NCI-H345 treated with DMSO at 0.1 percent for 48 hours (cell line): ENCODE data around the gene CAPN3.

Experiments used
- DNase-seq: peaks from one replicate; lab custom pipeline; 2025; ENCODE audit not compliant: unreplicated experiment; lab: John Stamatoyannopoulos, UW

CAPN3 gene

DNA sequence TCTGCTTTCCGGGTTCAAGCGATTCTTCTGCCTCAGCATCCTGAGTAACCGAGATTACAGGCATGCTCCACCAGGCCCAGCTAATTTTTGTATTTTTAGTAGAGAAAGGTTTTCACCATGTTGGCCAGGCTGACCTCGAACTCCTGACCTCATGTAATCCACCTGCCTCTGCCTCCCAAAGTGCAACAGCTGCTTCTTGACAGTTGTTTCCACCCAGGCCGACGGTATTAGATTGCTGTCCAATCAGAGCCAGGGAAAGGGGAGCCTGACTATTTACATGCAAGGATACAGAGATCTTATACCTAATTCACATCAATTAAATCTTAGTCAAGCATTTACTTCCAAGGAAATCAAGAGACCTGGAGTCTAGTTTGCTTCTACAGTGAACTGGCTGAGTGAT, 4.0 kb upstream of the CAPN3 start:
- DNase-seq: no peak

DNA sequence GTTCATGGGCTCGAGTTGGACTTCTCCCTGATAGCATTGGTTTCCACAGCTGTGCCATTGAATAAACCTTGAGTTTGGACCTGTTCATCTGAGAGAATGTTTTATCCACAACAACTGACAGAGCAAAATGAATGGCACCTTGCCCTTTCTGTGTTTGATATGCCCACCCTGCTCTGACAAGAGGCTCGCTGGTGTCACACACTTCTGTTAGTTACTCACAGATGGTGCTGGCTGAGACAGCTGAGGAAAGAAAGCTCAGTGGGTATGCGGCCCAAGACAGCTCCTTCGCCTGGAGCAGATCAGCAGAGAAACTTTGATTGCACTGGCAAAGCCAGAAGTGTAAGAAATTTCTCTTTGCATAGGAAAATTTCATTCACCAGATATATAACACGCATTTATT, 2.5 kb upstream of the CAPN3 start:
- DNase-seq: no peak

DNA sequence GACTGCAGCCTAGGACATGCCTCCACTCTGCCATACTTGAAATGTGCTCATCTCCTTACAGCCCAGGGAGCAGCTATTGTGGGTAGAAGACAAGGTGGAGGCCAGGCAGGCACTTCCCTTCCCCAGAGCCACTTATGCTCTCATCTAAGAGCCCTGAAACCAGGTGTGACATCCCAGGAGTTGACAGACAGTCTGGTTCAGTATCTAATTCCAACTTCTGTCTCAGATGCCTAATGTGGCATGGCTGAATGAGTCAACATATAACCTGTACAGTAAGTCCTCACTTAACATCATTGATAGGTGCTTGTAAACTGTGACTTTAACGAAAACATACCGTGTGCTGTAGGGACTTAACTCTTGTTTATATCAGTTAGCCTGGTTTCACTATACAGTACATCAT, 1.2 kb upstream of the CAPN3 start:
- no peak for DNase-seq

DNA sequence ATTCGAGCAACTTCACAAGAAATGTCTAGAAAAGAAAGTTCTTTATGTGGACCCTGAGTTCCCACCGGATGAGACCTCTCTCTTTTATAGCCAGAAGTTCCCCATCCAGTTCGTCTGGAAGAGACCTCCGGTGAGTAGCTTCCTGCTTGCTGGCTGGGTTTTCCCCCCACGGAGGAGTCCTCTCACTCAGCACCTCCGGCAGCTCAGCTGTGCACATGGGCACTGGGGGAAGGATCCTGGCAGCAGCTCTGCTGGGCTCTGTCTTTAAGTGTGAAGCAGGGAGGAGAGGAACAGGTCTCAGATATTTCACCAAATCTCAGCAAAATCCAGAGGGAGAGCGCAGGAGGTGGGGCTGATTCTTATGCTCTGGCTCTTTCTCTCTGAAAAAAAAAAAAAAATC, 684 bp downstream of the CAPN3 start:
- DNase-seq: no peak

DNA sequence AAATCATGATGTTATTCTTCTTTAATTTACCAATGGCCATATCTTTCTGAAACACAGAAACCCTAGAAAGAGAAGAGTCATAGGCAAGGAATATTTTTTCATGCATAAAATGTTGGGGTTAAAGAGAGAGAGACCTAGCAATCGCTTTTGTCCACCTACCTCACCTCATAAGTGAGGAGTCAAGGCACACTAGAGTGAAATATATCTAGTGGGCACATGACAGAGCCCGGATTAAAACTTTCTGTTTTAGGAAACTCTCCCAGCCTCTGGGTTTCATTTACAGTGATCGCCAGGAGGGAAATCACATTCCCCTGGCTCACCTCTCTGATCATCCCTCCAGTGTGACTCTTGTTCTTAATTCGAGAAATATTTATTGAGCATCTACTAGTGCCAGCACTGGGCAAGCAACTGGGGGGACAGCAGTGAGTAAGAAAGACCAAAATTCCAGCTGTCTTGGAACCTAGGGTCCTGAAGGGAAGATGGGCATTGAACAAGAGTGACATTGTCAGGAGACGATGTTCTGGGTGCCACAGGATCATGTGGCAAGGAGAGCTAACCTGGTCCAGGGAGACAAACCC, 1.3 kb downstream of the CAPN3 start:
- DNase-seq: no peak

DNA sequence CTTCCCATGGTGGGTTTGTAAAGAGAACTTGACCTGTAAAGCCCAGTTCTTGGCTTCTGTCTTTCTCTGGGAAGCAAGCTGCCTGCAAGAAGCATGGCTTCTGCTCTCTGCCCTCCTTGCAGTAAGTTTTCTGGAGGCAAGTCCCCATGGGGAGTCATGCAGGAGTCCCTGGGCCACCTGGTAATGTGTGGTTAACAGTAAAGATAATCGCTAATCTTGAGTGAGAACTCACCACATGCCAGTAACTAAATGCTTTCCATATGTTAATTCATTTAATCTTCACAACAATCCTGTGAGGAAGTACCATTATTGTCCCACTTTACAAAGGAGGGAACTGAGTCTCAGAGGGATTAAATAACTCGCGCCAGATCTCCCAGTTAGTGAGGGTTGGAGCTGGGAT, 4.2 kb downstream of the CAPN3 start:
- DNase-seq: no peak

DNA sequence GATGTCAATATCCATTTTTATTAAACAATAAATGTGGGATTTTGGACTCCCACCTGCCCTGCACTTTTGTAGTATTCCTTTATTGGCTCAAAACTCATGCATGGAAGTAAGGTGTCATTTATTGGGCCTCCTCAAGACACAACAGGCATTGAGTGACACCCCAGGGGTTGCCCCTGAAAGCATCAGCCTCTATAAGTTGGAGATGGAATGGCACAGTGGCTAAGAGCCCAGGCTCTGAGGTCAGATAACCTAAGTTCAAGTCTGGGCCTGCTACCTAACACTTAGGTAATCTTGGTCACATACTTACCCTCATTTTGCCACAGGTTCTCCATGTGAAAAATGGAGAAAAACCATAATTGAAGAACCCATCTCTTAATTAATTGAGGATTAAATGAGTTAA, 4.6 kb downstream of the CAPN3 start:
- DNase-seq: no peak

DNA sequence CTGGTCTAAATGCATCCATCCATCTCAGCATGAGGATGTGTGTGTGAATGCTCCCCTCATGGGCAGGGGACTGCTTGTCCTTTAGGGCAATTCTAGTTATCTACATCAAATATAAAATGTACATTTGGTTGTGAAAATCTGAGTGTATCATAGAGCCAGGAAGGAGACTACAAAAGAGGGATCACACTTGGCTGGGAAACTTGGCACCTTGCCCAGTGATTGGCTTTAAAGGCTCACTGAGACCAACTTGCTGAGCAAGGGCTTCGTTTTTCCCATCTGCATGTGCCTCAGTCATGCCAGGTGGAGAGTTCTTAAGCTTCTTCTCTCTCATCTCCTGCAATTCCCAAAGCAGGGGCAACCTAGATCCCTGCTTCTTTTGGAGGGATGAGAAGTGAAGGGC, 5.2 kb downstream of the CAPN3 start:
- DNase-seq: peak; percentile 70

DNA sequence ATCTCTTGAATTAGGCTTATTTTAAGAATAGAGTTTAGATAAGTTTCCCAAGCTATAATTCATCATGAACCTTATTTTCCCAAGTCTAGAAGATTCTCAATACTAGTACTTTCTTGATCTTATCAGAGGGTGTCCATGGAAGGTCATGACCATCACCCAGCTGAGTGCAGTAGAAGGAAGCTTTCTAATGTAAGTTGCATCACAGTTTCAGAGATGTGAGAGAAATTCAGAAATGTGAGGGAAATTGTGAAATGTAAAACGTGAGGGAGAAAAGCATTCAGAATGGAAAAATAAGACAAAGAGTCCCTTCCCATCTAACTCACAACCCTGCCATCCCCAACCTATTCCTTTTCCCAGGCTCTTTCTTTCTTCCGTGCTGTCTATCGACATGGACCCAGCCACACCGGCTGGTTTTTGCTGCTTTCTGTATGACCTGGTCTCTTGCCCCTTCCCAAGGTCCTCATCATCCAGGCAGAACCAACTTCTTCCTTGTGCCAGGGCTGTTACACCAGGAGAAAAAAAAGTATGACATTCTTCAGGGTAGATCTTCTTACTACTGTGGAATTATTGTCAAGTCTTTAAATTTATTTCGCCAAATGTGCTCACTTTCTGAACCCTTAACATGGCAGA, 6.7 kb downstream of the CAPN3 start:
- no peak for DNase-seq

DNA sequence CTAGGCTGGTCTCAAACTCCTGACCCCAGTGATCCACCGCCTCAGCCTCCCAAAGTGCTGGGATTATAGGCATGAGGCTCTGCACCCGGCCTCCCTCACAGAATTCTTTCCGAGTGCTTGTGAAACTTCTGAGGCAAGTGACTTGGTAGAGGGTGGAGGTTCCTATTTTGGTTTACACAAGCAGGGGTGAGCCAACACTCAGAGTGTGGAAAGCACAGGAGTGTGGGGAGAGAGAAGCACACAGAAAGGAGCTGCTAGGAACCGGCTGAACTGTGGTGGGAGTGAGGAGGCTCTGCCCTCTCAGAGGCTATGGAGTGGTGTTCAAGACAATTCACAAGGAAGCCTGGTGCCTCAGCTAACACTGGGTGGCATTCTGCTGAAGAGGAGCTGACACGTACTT, 7.7 kb downstream of the CAPN3 start:
- no peak for DNase-seq

DNA sequence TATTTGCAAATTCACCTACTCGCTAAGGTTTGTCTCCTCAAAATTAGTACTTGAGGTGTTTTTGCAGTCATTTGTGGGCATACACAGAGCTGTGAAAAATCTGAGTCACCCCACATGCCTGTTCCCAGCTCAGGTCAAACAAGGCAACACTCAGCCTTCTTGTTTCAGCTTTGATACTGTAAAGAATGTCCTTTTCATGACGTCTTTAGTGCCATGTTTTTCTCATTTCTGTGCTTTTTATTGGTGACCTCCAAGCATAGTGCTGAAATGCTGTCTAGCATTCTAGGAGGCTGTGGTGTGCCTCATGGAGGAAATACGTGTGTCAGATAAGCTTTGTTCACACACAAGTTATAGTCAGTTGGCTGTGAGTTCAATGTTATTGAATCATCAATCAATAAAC, 8.8 kb downstream of the CAPN3 start:
- no peak for DNase-seq

DNA sequence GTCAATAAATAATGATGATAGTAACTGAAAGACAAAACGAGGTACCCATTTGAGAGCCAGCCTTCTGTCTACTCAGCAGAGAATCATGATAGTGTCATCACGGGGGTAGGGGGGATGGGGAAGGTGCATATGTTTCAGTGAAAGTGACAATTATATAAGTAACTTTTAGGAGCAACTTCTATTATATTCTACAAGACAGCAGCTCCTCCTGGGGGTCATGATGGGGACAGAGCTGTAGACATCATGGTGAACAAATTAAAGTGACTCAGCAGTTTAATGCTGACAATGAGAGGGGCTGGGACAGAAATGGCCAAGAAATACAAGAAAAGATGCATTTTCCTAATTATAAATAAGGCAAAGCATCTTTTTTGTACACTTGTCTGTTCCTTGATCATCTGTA, 11.8 kb downstream of the CAPN3 start:
- no peak for DNase-seq

DNA sequence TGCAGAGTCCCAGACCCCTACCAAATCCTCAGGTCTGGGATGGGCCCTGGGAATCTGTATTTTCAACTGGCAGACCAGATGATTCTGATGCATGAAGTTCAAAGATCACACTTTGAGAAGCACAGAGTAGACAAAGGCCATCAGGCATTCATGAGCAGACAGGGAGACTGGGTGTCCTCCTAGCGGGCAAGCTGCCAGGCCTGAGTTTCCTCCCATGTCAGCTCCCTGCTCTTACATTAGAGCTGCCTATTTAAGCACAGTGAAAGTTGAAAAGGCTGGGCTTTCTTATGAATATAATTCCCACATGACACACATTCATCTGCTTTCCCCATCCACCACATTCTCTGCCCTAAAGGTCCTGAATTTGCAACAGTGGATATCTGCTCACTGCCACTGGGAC, 14.0 kb downstream of the CAPN3 start:
- no peak for DNase-seq

DNA sequence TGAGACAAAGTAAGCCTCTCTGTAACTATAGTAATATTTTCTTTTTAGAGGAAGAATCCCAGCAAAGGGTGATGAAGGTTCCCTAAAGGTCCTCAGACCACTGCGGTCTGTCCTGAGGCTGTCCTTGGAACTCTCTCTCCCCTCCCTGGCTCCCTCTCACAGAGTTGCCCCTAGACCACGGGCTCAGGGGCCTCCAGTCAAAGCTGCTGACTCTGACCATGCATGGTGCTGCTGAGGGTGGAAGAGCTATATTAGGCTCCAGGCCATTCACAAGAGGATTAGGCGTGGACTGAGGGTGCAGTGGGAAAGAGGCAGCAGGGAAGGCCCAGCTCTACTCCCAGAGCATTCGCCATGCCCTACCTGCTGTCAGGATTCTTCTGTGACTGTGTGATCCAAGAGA, 14.6 kb downstream of the CAPN3 start:
- no peak for DNase-seq

DNA sequence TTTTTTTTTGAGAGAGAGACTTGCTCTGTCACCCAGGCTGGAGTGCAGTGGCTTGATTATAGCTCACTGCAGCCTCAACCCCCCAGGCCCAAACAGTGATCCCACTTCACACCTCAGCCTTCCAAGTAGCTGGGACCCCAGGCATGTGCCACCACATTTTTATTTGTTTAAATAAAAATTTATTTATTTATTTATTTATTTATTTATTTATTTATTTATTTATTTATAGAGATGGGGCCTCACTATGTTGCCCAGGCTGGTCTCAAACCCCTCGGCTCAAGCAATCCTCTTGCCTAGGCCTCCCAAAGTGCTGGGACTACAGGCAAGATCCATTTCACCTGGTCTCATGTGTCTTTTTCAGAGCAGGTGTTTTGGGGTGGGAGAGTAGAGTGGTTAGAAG, 15.5 kb downstream of the CAPN3 start:
- DNase-seq: no peak

DNA sequence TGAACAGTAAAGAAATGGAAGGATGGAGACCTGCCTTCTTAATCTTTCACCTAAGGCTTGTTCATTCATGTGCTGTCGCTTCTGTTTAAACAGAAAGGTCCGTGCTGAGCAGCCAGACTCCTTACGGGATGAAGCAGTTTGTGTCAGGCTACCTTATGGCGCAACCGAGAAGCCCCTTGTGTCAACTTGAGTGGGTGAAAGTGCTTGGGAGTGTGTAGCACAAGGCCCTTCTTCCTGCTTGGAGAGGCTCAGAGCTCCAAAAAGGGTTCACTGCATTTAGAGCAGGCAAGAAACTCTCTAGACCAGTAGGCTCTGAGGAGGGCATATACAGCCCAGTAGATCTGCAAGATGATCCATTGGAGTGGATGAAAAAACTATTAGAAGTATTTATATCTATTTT, 16.0 kb downstream of the CAPN3 start:
- no peak for DNase-seq

DNA sequence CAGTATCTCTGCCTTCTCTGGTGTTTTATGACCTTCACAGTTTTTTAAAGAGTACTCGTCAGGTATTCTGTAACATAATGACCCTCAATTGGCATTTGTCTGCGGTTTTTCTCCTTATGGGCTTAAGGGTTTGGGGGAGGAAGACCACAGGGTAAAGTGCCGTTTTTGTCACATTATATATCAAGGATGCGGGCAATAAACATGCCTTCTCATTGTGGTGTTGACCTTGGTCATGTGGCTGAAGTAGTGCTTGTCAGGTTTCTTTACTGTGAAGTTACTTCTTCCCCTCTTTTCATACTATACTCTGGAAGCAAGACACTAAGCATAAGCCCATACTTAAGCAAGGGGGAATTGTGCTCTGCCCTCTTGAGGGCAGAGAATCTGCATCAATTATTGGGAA, 16.6 kb downstream of the CAPN3 start:
- no peak for DNase-seq

DNA sequence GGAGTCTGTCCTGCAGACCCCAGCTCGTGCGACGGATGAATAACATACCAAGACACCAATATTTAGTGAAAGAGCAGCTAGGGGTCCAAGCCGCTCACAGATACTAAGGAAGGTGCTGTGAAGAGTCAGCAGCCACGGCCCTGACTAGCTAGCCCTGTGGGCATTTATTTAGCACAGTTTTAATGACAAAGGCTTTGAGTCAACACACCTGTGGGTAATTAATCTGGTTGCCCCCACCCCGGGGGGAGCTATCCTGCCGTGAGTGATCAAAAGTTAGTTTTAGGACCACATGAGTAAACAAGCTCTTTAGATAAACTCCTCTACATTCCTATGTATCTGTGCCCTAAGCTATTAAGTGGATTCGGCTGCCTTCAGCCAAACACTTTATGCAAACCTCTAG, 18.7 kb downstream of the CAPN3 start:
- DNase-seq: no peak

DNA sequence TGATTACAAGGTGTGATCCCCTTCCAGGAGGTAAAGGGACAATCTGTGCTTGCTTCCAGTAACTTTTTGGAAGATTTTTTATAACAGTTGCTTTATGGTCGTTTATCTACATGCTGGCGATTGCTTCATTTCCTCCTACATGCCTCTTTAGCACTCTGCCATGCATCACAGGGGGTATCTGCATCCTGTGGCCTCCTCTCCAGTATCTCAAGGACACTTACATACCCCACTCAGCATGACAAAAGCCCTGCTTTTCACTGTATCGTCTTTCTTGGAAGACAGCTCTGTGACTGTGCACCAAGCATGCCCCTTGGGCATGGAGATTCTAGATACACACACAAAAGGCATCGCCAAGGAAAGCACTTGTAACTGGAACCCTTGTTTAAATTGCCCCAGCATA, 25.3 kb downstream of the CAPN3 start:
- no peak for DNase-seq

DNA sequence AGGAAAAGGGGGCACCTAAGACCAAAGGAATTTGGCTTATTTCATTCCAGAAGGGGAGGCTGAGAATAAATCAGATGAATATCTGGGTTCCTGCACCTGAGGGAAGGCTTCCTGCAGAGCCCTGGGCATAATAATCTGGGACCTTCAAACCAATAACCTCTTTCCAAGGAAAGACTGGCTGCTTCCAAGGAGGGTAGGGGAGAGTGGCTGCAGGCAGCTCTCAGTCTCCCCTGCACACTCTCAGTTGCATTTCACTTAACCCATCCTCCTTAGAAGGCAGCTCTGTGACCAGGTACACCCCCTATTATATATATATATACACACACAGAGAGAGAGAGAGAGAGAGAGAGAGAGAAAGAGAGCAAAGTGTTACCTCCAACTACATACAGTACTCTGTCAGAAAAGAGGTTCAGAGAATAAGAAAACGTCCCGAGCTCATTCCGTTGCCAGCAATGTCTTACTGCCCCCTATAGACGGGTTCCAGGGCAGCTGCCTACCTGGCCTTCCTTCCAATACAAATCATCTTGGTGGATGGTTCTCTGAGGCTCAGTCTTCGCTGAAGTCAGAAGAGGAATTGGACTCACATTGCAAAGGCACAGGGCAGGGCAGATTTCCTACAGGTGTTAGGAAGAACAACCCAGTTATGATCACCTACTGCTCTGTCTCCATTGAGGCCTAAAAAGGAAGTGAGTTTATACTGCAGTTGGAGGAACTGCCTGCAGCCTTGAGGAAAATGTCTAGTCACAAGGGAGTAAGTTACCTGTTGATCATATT, 26.1 kb downstream of the CAPN3 start:
- no peak for DNase-seq

DNA sequence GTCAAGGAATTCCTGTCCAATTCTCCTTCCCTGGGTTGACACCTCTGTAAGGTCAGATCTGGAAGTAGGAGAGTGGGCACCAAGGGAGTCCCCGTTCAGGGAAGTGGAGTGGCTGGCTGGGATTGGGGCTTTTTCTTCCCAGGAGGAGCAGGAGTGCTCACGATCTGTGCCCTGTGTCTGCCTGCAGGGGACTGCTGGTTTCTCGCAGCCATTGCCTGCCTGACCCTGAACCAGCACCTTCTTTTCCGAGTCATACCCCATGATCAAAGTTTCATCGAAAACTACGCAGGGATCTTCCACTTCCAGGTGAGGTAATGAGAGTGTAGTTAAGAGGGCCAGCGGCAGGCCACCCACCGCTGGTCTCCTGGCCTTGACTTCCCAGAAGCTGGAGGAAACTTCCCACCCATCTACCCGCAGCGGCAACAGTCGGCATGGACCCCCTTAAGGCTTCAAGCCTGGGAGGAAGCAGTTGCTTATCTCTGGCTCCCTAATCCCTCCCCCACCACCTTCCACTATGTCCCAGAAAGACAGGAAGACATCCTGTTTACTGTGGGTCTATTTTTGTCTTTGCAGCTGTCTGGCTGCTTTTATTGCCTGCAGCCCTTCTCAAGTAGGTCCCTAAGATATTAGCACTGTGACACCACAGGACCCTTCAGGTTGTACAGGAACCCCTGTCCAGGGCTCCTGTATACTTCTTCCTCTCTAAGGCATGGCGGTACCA, 26.8 kb downstream of the CAPN3 start:
- no peak for DNase-seq

DNA sequence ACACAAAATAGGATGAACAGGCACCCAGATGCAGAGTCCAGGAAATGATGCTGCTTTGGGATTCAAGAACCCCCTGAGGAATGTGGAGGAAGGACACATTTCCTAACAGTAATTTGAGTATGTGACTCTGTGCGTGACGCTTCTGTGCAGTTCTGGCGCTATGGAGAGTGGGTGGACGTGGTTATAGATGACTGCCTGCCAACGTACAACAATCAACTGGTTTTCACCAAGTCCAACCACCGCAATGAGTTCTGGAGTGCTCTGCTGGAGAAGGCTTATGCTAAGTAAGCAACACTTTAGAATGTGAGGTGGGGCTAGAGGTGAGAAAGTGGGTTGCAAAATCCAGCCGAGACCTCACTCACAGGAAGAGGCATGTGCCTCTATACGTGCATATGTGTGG, 28.3 kb downstream of the CAPN3 start:
- no peak for DNase-seq
